SK-N-SH (cell line): ENCODE data around the gene SLC16A11.

ENCODE experiments used
- NFIC ChIP-seq: IDR thresholded peaks from 2 replicates; pipeline ENCODE4 v1.4.0; 2012; ENCODE audit warnings: borderline replicate concordance
- POLR2AphosphoS5 ChIP-seq: IDR thresholded peaks from 2 replicates; pipeline ENCODE4 v1.6.1; 2012; ENCODE audit warnings: low read depth, low read length
- TF ChIP-seq, protein P1 (sequence below): fragments of 200-600 bp; sonication (generic); IDR thresholded peaks from 2 replicates; pipeline ENCODE4 v1.6.1; 2017; ENCODE audit warnings: antibody characterized with exemption, mild to moderate bottlenecking, moderate library complexity

GRCh38 chr17:7078711-7079110 is 34.8 kb upstream of the SLC16A11 start:
- no peak for TF ChIP-seq NFIC
- TF ChIP-seq, protein P1, sequence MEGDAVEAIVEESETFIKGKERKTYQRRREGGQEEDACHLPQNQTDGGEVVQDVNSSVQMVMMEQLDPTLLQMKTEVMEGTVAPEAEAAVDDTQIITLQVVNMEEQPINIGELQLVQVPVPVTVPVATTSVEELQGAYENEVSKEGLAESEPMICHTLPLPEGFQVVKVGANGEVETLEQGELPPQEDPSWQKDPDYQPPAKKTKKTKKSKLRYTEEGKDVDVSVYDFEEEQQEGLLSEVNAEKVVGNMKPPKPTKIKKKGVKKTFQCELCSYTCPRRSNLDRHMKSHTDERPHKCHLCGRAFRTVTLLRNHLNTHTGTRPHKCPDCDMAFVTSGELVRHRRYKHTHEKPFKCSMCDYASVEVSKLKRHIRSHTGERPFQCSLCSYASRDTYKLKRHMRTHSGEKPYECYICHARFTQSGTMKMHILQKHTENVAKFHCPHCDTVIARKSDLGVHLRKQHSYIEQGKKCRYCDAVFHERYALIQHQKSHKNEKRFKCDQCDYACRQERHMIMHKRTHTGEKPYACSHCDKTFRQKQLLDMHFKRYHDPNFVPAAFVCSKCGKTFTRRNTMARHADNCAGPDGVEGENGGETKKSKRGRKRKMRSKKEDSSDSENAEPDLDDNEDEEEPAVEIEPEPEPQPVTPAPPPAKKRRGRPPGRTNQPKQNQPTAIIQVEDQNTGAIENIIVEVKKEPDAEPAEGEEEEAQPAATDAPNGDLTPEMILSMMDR = no peak
- TF ChIP-seq POLR2AphosphoS5 = no peak
